ENCODE measurements around the gene MYH14.

Gene MYH14

DNA sequence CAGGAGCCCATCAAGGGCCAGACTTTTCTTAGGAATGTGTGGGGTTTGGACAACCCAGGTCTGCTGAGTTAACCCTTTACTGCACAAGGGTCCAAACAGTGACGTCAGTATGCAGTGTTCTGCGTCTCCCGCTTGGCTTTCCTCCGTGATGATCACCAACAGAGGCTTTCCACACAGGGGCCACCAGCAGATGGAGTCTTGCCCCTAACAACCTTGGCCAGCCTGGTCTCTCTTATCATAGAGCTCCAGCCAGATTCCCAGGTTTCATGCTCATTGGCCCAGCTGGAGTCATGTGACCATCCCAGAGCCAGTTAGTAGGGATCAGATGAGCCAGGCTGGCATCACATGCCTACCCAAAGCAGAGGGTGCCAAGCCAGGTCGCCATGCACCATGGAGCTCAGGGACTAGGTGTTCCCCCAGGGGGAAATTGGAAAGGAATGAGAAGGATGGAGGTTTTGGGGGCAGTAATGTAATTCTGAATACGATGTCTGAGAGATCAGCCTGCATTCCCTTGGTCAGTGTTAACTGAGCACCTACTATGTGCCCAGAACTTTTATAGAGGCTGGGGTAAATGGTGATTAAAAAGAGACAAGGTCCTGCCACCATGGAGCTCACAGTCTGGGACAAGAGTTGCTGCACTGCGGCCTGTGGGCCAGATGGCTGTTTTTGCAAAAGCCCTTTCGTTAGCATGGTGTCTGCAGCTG lies 61.2 kb downstream of the MYH14 start:
- no peak for DNase-seq

DNA sequence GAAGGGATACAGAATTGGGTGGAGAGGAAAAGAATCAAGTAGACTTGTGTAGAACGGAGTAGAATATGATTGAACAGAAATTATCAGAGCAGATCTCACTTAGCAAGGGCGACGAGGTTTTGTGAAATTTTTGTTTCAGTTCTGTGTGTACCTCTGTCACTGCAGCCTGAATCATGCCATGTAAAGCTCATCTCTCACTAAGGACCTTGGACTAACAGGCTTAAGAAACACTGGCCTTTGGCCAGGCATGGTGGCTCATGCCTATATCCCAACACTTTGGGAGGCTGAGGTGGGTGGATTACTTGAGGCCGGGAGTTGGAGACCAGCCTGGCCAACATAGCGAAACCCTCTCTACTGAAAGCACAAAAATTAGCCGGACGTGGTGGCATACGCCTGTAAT lies 62.6 kb downstream of the MYH14 start:
- no peak for DNase-seq

DNA sequence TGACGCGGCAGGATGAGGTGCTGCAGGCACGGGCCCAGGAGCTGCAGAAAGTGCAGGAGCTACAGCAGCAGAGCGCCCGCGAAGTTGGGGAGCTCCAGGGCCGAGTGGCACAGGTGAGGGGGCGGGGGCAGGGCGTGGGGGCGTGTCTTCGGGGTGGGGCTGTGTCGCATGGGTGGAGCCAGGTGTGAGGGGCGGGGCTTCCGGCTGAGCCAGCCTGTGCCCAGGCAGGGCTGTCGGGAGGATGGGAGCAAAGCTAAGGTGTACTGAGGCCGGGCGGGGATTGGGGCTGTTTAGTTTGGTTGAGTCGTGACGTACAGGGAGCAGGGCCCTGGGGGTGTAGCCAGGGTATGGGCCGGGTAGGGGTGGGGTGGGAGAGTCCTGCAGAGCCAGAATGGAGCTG lies 63.5 kb downstream of the MYH14 start:
- DNase-seq = no peak

DNA sequence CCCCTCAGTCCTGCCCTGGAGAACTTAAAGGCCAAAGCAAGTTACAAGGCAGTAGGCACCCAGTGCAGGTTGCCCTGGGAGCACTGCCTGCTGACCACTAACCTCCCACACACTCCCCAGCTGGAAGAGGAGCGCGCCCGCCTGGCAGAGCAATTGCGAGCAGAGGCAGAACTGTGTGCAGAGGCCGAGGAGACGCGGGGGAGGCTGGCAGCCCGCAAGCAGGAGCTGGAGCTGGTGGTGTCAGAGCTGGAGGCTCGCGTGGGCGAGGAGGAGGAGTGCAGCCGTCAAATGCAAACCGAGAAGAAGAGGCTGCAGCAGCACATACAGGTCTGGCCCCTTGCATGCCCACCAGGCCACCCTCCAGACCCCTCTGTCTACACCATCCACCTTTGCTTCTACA lies 64.6 kb downstream of the MYH14 start:
- DNase-seq = no peak

DNA sequence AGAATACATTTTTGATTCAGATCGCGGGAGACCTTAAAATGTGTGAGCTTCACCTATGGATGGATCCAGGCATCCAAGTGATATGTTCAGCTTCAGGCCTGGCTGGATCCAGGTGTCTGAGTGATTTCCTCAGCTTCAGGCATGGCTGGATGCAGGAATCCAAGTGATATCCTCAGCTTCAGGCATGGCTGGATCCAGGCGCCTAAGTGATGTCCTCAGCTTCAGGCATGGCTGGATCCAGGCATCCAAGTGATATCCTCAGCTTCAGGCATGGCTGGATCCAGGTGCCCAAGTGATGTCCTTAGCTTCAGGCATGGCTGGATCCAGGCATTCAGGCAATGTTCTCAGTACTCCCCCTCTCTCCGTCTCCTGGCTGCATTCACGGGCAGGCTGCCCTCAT lies 65.1 kb downstream of the MYH14 start:
- DNase-seq = no peak

DNA sequence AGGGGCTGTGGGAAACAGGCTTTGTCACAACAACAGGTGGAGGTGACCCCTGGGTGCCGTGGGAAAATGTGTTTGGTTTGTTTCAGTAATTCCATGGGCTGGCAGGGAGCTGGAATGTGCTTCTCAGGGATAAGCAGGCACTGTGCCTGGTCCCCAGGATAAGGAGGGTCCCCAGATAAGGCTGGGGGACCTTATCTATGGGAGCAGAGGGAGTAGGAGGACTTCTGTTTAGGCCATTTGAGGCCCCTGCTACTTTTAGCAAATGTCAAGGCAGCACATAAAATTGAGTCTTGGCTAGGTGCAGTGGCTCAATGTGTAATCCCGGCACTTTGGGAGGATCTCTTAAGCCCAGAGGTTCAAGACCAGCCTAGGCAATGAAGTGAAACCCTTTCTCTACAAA lies 66.2 kb downstream of the MYH14 start:
- no peak for DNase-seq

DNA sequence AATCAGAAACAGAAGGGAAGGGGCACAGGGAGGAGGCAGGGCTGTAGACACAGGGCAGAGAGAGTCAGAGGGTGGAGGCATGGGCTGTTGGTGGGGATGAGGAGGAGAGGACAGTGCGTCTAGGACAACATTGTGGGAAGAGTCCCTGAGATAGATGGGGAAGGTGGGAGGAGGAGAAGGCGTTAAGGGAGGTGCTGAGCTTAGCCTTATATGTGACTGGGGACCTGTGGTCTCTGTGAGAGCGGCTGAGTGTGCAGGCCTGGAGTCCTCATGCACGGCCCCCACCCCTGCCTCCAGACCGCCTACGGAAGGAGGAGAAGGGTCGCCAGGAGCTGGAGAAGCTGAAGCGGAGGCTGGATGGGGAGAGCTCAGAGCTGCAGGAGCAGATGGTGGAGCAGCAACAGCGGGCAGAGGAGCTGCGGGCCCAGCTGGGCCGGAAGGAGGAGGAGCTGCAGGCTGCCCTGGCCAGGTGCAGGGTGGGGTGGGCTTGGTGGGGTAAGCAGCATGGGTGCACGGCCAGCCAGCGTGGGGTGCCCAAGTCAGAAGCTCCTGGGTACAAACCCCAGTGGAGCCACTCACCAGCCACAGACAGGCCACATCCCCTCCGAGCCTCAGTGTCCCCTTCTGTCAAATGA lies 69.0 kb downstream of the MYH14 start:
- DNase-seq = no peak

DNA sequence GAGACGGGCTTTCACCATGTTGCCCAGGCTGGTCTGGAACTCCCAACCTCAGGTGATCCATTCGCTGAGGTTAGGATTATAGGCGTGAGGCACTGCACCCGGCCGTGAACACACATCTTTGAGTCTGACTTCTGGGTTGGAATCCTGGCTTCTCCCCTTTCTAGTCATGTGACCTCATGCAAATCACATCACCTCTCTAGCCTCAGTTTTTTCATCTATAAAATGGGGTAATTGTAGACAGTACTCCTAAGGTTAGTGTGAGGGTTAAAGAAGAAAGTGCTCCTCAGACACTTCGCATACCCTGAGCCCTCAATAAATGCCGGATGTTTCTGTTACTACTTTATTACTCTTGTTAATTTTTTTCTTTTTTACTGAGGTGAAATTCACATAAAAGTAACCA lies 70.4 kb downstream of the MYH14 start:
- no peak for DNase-seq

DNA sequence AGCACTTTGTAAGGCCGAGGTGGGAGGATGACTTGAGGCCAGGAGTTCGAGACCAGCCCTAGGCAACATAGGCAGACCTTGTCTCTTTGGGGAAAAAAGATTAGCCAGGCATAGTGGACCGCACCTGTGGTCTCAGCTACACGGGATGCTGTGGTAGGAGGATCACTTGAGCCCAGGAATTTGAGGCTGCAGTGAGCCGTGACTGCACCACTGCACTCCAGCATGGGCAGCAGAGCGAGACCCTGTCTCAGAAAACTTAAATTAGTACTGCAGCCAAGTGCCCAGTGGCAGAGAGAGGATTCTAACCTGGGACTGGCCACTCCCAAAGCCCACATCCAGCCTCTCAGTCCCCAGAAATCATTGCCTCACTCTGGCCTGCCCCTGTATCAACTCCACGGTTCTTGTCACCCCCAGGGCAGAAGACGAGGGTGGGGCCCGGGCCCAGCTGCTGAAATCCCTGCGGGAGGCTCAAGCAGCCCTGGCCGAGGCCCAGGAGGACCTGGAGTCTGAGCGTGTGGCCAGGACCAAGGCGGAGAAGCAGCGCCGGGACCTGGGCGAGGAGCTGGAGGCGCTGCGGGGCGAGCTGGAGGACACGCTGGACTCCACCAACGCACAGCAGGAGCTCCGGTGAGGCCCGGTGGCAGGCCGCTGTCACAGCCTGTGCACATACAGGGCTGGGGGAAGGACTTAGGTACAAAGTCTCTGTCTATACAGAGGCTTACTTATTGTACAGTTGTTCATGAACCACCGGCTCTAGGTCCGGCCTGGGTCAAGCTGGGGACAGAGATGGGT lies 72.4 kb downstream of the MYH14 start:
- DNase-seq = no peak

DNA sequence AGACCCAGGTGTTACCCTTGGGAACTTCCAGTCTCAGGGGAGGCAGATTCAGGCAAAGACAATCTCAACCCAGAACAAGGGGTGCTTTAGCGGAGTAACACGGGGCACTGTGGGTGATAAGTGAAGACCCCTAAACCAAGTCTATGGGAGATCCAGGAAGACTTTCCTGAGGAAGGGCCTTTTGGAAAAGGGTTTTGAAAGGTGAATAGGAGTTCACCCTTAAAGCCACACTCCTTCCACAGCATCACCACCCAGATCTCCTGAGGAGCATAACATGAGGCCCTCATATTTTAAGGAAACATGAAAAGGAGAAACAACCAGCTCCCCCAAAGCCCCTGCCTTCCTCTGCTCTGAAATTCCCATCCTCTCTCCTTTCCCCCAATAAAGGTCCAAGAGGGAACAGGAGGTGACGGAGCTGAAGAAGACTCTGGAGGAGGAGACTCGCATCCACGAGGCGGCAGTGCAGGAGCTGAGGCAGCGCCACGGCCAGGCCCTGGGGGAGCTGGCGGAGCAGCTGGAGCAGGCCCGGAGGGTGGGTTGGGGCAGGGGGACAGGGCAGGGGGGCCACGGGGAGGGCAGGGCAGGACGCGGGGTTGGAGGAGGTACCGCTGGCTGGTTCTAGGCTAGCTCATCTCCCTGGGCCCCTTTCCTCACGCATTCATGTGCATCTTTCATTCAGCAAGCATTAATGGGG lies 73.1 kb downstream of the MYH14 start:
- DNase-seq = no peak

DNA sequence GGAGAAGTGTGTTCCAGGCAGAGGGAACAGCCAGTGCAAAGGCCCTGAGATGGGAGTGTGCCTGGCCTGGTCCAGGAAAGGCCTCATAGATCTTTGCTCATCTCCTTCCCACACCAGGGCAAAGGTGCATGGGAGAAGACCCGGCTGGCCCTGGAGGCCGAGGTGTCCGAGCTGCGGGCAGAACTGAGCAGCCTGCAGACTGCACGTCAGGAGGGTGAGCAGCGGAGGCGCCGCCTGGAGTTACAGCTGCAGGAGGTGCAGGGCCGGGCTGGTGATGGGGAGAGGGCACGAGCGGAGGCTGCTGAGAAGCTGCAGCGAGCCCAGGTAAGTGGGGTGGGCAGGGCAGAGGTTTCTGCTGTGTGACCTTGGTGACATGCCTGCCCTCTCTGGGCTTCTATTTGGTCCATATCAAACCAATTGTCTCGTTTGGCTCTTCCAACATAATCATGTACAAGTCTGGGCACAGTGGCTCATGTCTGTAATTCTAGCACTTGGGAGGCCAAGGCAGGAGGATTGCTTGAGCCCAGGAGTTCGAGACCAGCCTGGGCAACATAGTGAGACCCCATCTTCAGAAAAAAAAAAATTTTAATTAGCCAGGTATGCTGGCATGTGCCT lies 74.7 kb downstream of the MYH14 start:
- DNase-seq = no peak

DNA sequence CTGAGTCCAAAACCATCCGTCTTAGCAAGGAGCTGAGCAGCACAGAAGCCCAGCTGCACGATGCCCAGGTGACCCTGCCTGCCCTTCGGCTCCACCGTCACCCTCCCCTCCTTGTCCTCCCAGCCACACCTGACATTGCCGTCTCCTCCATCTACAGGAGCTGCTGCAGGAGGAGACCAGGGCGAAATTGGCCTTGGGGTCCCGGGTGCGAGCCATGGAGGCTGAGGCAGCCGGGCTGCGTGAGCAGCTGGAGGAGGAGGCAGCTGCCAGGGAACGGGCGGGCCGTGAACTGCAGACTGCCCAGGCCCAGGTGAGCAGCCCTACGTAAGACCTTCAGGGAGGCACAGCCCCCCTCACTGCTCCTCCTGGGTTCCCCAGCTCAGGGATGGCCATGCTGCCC lies 76.7 kb downstream of the MYH14 start:
- no peak for DNase-seq

DNA sequence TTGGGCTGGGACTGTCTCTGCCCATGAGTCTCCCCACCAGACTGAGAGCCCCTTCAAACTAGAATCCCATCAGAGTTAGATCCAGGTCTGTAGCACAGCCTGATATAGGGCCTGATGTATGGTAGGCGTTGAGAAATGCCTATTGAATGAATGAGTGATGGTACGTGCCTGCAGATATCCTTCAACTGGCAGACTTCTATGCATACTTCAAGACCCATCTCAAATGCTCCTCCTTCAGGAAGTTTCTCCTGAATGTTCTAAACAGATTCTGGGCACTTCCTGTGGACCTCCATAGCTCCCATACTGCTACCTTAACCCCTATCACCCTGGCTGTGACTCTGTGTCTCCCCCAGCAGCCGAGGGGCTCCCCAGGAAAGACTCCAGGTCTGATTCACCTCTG lies 77.6 kb downstream of the MYH14 start:
- DNase-seq = no peak

DNA sequence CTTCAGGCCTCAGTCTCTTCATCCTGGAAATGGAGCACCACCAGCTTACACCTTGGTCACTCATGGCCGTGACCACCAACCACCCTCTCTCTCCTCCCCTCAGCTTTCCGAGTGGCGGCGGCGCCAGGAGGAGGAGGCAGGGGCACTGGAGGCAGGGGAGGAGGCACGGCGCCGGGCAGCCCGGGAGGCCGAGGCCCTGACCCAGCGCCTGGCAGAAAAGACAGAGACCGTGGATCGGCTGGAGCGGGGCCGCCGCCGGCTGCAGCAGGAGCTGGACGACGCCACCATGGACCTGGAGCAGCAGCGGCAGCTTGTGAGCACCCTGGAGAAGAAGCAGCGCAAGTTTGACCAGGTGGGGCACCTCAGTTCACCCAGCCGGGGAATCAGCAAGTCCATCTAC lies 78.1 kb downstream of the MYH14 start:
- DNase-seq = no peak

DNA sequence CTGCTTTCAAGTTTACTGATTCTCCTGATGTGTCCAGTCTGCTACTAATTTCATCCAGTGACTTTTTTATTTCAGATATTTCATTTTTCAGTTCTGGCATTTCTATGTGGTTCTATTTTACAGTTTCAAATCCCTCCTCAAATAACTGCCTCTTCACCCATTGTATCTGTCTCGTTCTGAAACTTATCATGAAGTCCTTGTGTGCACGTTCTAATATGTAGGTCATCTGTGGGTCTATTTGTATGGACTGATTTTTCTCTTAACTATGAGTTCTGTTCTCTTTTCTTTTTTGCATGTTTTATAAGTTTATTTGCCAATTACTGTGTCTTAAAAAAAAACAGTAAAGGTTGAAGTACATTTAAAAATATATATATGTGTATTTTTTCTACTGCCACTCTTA lies 82.4 kb downstream of the MYH14 start:
- no peak for DNase-seq

DNA sequence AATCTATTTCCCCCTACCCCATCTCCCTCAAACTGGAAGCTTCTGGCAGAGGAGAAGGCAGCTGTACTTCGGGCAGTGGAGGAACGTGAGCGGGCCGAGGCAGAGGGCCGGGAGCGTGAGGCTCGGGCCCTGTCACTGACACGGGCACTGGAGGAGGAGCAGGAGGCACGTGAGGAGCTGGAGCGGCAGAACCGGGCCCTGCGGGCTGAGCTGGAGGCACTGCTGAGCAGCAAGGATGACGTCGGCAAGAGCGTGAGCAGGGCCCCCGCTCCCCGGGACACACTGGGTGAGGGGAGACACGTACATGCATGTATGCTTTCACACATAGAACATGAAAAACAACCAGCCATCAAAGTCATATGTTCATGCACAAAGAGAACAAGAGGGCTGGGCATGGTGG lies 83.0 kb downstream of the MYH14 start:
- no peak for DNase-seq

DNA sequence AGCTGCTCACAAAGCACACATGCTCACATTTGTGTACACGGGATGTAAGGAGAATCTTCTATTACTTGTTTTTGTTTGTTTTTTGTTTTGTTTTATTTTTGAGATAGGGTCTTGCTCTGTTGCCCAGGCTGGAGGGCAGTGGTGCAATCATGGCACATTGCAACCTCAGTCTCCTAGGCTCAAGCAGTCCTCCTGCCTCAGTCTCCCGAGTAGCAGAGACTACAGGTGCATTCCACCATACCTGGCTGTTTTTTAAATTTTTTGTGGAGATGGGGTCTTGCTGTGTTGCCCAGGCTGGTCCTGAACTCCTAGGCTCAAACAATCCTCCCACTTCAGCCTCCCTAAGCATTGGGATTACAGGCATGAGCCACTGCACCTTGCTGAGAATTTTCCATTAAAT lies 83.9 kb downstream of the MYH14 start:
- DNase-seq = no peak

DNA sequence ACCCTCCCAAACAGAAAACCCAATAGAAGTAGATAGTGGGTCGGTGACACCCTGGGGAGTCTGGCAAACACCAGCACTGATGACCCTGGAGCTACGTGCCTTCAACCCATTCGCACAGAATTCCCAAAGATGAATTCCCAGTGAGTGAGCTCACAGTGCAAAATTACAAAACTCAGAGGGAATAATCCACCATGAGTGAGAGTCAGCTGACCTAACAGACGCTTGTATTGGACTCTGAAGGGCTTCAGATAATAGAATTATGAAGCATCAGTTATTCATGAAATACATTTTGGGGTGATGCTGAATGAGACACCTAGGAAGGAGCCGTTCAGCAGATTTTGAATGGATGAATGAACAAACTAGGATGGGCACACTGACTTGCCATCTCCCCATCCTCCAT lies 85.5 kb downstream of the MYH14 start:
- no peak for DNase-seq

DNA sequence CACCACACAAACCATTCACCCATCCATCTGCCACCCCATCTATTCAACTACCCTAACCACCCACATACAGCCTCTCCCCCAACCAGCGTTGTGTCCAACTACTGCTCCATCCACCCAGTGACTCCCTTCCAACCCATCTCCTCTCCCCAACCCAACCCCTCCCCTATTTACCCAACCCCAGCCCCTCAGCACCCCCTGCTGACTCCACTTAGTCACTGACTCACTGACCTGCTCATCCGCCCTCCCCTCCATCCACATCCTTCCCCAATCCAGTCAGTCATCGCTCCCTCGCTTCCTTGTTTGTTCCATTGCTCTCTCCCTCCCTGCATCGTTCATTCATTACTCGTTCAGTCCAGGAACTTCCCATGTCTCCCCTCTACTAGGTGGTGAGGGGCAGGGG lies 86.6 kb downstream of the MYH14 start:
- DNase-seq = no peak

DNA sequence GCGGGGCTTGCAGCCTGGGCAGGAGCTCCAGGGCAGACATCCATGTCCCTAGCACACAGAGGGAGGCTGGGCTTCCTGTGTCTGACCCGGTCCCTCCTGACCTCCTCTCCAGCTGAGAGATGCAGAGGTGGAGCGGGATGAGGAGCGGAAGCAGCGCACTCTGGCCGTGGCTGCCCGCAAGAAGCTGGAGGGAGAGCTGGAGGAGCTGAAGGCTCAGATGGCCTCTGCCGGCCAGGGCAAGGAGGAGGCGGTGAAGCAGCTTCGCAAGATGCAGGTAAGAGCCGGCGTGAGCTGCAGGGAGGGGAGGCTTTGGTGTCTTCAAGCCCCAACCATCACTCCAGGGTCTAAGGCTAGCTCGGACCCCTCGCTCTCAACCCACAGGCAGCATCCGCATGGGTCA lies 87.4 kb downstream of the MYH14 start:
- DNase-seq = no peak

DNA sequence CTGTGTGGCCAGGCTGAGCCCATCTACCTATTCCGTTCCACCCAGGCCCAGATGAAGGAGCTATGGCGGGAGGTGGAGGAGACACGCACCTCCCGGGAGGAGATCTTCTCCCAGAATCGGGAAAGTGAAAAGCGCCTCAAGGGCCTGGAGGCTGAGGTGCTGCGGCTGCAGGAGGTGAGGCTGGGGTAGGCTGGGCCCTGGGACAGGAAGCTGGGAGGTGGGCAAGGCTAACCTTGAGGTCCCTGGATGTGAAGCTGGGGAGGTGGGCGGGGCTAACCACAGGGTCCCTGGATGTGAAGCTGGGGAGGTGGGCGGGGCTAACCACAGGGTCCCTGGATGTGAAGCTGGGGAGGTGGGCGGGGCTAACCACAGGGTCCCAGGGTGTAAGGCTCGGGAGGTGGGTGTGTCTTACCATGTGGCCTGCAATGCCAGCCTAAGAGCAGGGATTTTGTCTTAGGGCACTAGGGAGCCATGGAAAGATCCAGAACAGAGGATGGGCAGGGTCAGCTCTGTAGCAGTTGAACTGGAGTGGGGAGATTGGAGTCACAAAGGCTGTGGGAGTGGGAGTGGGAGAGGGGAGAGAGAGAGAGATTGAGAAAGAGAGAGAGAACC lies 88.9 kb downstream of the MYH14 start:
- no peak for DNase-seq

DNA sequence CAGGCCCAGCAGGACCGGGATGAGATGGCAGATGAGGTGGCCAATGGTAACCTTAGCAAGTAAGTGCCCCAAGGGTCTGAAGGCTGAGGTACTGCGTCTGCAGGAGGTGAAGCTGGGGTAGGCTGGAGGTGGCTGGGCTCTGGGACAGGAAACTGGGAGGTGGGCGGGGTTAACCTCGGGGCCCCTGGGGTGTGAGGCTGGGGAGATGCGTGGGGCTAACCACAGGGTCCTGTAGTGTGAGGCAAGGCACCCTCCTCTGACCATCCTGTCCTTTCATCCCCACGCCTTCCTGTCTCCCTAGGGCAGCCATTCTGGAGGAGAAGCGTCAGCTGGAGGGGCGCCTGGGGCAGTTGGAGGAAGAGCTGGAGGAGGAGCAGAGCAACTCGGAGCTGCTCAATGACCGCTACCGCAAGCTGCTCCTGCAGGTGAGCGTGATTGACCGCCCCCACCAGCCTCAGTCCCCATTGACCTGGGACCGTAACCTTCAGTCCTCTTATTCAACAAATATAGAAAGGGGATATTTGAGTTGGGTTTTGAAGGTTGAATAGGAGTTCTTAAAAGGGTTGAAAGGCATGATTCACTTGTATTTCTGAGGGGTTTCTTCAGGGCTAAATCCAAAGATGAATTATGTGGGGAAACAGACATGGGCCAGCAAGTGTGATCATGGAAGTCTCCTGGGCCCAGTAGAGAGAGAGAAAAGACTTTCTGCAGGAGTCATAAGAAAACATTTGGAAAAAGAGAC lies 90.0 kb downstream of the MYH14 start:
- no peak for DNase-seq
